ENCODE measurements around the gene DEUP1. TPM values are rescaled to one million over a fixed set of nuclear protein-coding genes. Genes with fewer than 3 reads are reported as not detected.

The DEUP1 gene
- total RNA-seq (under 1 TPM in 1 of 2 donors, not detected in 1; 0.09 TPM), polyA plus RNA-seq (under 1 TPM in 1 of 2 donors, not detected in 1; 0.19 TPM)

GRCh38 chr11:93330446-93330984, at the start of gene DEUP1:
Gene DEUP1, plus strand, starts transcription at chr11:93330742. Its CDS starts 1,518 bp downstream, at chr11:93332260.
- no peak within 1 kb of the TSS for H3K9ac ChIP-seq (ENCODE audit: low read depth in 1 of 2, low read length in 2 of 2)
- H3K27me3 ChIP-seq (ENCODE audit: control insufficient read depth in 4 of 4, insufficient read depth in 4 of 4, low read length in 3 of 4): peaks cover 0 to 4% (median 0%) of the 10 kb centered on the region in 4 donors
- WGBS: 9% methylated on average over 73 of the region's 73 CpGs
- peaks cover 0 to 7% (median 1%) of the 10 kb centered on the region in 4 donors for H3K4me1 ChIP-seq (ENCODE audit: control insufficient read depth in 4 of 4, insufficient read depth in 4 of 4, low read length in 3 of 4)
- DNase-seq (ENCODE audit: low spot score): peak; percentile 59
- H3K36me3 ChIP-seq (ENCODE audit: control insufficient read depth in 4 of 4, insufficient read depth in 3 of 4, low read depth in 1 of 4, low read length in 3 of 4): no peaks in the 10 kb centered on the region
- peak within 1 kb of the TSS in 2 of 3 donors; percentile 32 to 58 for H3K4me3 ChIP-seq (ENCODE audit: low read depth in 1 of 3, low read length in 3 of 3)
- no peak for TF ChIP-seq YY1 (IDR thresholded peaks at IDR 0.05)
- no peak for TF ChIP-seq FOXA1 (IDR thresholded peaks at IDR 0.05)
- TF ChIP-seq FOXA2 (IDR thresholded peaks at IDR 0.05): no peak
- TF ChIP-seq ZBTB33 (IDR thresholded peaks at IDR 0.05): no peak
- no peak for TF ChIP-seq REST (IDR thresholded peaks at IDR 0.05)
- TF ChIP-seq TAF1 (conservative IDR thresholded peaks at IDR 0.05): no peak
- TF ChIP-seq NR2F2 (IDR thresholded peaks at IDR 0.05): no peak
- TF ChIP-seq HNF4G (IDR thresholded peaks at IDR 0.05): no peak
- no peak for TF ChIP-seq ATF3 (IDR thresholded peaks at IDR 0.05)
- TF ChIP-seq HNF4A (conservative IDR thresholded peaks at IDR 0.05): no peak
- TF ChIP-seq GABPA (IDR thresholded peaks at IDR 0.05 in 1 of 2, conservative IDR thresholded peaks at IDR 0.05 in 1 of 2): no peak
- no peak for TF ChIP-seq EGR1 (IDR thresholded peaks at IDR 0.05; ENCODE audit: low read depth in 2 of 2)
- TF ChIP-seq CTCF (IDR thresholded peaks at IDR 0.05; ENCODE audit: low read depth, low read length, missing input control): no peak
- no peak for TF ChIP-seq SP1 (IDR thresholded peaks at IDR 0.05)
- TF ChIP-seq RXRA (IDR thresholded peaks at IDR 0.05): no peak
- TF ChIP-seq JUND (IDR thresholded peaks at IDR 0.05): no peak
- no peaks in the 10 kb centered on the region for H3K9me3 ChIP-seq (ENCODE audit: control insufficient read depth in 4 of 4, low read length in 3 of 4)
- H3K27ac ChIP-seq (ENCODE audit: low read depth in 1 of 2, low read length in 2 of 2): no peak within 1 kb of the TSS

- Histone ChIP-seq H3K27ac (ENCODE audit: low read depth in 1 of 2, low read length in 2 of 2) (no peak overlapping the region), H3K9me3 (ENCODE audit: control insufficient read depth in 4 of 4, low read length in 3 of 4) (no peaks in the 10 kb centered on the region), H3K4me3 (ENCODE audit: low read depth in 1 of 3, low read length in 3 of 3) (no peak overlapping the region), H3K9ac (ENCODE audit: low read depth in 1 of 2, low read length in 2 of 2) (no peak overlapping the region), H3K4me1 (ENCODE audit: control insufficient read depth in 4 of 4, insufficient read depth in 4 of 4, low read length in 3 of 4) (no peaks in the 10 kb centered on the region), H3K36me3 (ENCODE audit: control insufficient read depth in 4 of 4, insufficient read depth in 3 of 4, low read depth in 1 of 4, low read length in 3 of 4) (no peaks in the 10 kb centered on the region), H3K27me3 (ENCODE audit: control insufficient read depth in 4 of 4, insufficient read depth in 4 of 4, low read length in 3 of 4) (no peaks in the 10 kb centered on the region)
- 90% methylated on average over 2 of the region's 2 CpGs for WGBS
- DNase-seq (ENCODE audit: low spot score): no peak
- TF ChIP-seq CTCF (IDR thresholded peaks at IDR 0.05; ENCODE audit: low read depth, low read length, missing input control): no peak
- TF ChIP-seq FOXA1 (IDR thresholded peaks at IDR 0.05): no peak
- no peak for TF ChIP-seq JUND (IDR thresholded peaks at IDR 0.05)
- TF ChIP-seq REST (IDR thresholded peaks at IDR 0.05): no peak
Observed at GRCh38 chr11:93285430-93285829, 45.1 kb upstream of the DEUP1 start.

All from liver (tissue), 9 donors.